Measurements from ENCODE around the gene DCP2.

The DCP2 gene

DNA sequence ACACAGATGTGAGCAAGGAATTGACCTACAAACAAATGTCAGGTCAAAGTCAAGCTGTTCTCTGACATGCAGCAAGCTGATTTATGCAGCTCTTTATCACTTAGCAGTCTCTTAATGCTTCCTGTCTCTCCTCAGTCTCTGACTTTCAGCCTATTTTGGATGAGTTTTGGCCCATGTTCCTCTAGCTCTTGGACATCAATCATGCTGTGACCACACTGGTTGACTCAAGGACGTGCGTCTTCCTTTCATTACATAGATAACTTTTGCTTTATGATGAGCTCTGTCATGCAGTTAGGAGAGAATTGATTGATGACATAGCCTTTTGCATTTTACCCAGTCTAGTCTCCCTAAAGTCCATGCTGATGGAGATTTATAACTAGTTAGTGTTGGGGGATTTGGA, 45.1 kb upstream of the DCP2 start (continued):
- TF ChIP-seq, protein P1, sequence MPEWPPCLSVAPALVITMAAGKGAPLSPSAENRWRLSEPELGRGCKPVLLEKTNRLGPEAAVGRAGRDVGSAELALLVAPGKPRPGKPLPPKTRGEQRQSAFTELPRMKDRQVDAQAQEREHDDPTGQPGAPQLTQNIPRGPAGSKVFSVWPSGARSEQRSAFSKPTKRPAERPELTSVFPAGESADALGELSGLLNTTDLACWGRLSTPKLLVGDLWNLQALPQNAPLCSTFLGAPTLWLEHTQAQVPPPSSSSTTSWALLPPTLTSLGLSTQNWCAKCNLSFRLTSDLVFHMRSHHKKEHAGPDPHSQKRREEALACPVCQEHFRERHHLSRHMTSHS (tag by site-specific recombination; IDR thresholded peaks at IDR 0.05) = 0 out of 2 replicates have a peak, but pooled peaks have one; percentile 23
- no peak for TF ChIP-seq ZNF121 (tag by site-specific recombination; IDR thresholded peaks at IDR 0.05)
- TF ChIP-seq ZNF416 (tag by site-specific recombination; IDR thresholded peaks at IDR 0.05) = no peak
- TF ChIP-seq SP7 (tag by site-specific recombination; IDR thresholded peaks at IDR 0.05) = peak; percentile 60; the same call in 1 of the 2 replicates
- peak; percentile 66; the same call in 1 of the 2 replicates for TF ChIP-seq TRIM28 (IDR thresholded peaks at IDR 0.05; ENCODE audit: borderline replicate concordance, low read length)
- peak; percentile 73; the same call in 1 of the 2 replicates for TF ChIP-seq TCF7L2 (IDR thresholded peaks at IDR 0.05; ENCODE audit: borderline replicate concordance, low read depth, low read length)
- no peak for TF ChIP-seq KLF16 (tag by site-specific recombination; IDR thresholded peaks at IDR 0.05)
- TF ChIP-seq, protein P2, sequence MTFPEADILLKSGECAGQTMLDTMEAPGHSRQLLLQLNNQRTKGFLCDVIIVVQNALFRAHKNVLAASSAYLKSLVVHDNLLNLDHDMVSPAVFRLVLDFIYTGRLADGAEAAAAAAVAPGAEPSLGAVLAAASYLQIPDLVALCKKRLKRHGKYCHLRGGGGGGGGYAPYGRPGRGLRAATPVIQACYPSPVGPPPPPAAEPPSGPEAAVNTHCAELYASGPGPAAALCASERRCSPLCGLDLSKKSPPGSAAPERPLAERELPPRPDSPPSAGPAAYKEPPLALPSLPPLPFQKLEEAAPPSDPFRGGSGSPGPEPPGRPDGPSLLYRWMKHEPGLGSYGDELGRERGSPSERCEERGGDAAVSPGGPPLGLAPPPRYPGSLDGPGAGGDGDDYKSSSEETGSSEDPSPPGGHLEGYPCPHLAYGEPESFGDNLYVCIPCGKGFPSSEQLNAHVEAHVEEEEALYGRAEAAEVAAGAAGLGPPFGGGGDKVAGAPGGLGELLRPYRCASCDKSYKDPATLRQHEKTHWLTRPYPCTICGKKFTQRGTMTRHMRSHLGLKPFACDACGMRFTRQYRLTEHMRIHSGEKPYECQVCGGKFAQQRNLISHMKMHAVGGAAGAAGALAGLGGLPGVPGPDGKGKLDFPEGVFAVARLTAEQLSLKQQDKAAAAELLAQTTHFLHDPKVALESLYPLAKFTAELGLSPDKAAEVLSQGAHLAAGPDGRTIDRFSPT (tag by site-specific recombination; IDR thresholded peaks at IDR 0.05) = peak; percentile 66
- TF ChIP-seq, protein P3, sequence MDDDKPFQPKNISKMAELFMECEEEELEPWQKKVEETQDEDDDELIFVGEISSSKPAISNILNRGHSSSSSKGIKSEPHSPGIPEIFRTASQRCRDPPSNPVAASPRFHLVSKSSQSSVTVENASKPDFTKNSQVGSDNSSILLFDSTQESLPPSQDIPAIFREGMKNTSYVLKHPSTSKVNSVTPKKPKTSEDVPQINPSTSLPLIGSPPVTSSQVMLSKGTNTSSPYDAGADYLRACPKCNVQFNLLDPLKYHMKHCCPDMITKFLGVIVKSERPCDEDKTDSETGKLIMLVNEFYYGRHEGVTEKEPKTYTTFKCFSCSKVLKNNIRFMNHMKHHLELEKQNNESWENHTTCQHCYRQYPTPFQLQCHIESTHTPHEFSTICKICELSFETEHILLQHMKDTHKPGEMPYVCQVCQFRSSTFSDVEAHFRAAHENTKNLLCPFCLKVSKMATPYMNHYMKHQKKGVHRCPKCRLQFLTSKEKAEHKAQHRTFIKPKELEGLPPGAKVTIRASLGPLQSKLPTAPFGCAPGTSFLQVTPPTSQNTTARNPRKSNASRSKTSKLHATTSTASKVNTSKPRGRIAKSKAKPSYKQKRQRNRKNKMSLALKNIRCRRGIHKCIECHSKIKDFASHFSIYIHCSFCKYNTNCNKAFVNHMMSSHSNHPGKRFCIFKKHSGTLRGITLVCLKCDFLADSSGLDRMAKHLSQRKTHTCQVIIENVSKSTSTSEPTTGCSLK (tag by site-specific recombination; IDR thresholded peaks at IDR 0.05) = no peak

DNA sequence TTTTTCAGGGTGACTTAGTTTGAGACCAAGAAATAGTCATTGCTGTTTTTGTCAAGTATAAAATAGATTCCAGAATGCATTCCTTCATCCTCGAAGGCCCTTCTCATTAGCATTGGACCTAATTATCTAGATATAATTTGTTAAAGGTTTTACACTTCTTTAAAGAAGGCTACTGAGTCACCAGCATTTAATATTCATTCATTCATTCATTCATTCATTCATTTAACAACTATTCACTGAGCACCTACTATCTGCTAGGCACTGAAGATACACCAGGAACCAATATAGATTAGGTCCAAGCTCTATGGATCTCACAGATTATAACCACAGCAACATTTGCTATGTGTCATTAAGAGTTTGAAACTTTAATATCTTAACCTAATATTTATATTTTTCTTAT, 43.5 kb upstream of the DCP2 start:
- Histone ChIP-seq H3K36me3 (ENCODE audit: control insufficient read depth in 2 of 2, insufficient read depth in 1 of 2, low read length in 2 of 2) (no peaks in the 10 kb centered on the region), H3K27ac (ENCODE audit: extremely low read depth, low read depth, low read length) (no peak overlapping the region), H3K4me1 (ENCODE audit: control insufficient read depth, insufficient read depth, low read length) (no peaks in the 10 kb centered on the region; the same call in 1 of the 2 replicates), H3K4me3 (ENCODE audit: low read depth, low read length) (no peak overlapping the region), H3K9me3 (ENCODE audit: control insufficient read depth, insufficient read depth, low read depth, low read length) (no peaks in the 10 kb centered on the region)
- TF ChIP-seq ZNF302 (tag by site-specific recombination; IDR thresholded peaks at IDR 0.05; ENCODE audit: low read depth) = no peak
- TF ChIP-seq, protein P4, sequence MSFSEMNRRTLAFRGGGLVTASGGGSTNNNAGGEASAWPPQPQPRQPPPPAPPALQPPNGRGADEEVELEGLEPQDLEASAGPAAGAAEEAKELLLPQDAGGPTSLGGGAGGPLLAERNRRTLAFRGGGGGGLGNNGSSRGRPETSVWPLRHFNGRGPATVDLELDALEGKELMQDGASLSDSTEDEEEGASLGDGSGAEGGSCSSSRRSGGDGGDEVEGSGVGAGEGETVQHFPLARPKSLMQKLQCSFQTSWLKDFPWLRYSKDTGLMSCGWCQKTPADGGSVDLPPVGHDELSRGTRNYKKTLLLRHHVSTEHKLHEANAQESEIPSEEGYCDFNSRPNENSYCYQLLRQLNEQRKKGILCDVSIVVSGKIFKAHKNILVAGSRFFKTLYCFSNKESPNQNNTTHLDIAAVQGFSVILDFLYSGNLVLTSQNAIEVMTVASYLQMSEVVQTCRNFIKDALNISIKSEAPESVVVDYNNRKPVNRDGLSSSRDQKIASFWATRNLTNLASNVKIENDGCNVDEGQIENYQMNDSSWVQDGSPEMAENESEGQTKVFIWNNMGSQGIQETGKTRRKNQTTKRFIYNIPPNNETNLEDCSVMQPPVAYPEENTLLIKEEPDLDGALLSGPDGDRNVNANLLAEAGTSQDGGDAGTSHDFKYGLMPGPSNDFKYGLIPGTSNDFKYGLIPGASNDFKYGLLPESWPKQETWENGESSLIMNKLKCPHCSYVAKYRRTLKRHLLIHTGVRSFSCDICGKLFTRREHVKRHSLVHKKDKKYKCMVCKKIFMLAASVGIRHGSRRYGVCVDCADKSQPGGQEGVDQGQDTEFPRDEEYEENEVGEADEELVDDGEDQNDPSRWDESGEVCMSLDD (tag by site-specific recombination; IDR thresholded peaks at IDR 0.05) = no peak
- TF ChIP-seq, protein P5, sequence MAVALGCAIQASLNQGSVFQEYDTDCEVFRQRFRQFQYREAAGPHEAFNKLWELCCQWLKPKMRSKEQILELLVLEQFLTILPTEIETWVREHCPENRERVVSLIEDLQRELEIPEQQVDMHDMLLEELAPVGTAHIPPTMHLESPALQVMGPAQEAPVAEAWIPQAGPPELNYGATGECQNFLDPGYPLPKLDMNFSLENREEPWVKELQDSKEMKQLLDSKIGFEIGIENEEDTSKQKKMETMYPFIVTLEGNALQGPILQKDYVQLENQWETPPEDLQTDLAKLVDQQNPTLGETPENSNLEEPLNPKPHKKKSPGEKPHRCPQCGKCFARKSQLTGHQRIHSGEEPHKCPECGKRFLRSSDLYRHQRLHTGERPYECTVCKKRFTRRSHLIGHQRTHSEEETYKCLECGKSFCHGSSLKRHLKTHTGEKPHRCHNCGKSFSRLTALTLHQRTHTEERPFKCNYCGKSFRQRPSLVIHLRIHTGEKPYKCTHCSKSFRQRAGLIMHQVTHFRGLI (tag by site-specific recombination; IDR thresholded peaks at IDR 0.05) = no peak
- ChIA-PET POLR2A (no interaction called here), CTCF (interaction anchor here (0.8 kb wide), 1 partner anchor 10 kb away, joined by 3 read pairs; no protein-coding TSS in a partner anchor)

Measured in HEK293 (cell line).